Thoracic aorta (tissue), 2 donors: ENCODE measurements around the gene SARDH. TPM values are rescaled to one million over a fixed set of nuclear protein-coding genes. Genes with fewer than 3 reads are reported as not detected.

Experiments
- ATAC-seq: fragments of 150-250 bp; one replicate; pipeline ENCODE4 v1.8.0; 2017; ENCODE audit warnings: low read depth; ENCODE audit not compliant: insufficient number of reproducible peaks, low FRiP score
- DNase-seq: peaks from one replicate; pipeline ENCODE4 v3.0.0-alpha.2; 2020; ENCODE audit warnings: low spot score
- H3K27ac ChIP-seq, 2 donors: fragments of 200-600 bp; sonication (generic); 1 replicate in 1 of 2; 2 replicates in 1 of 2; pipeline ENCODE4 v1.5.1; 2016; ENCODE audit warnings: mild to moderate bottlenecking in 2 of 2, moderate library complexity in 2 of 2
- H3K27me3 ChIP-seq: fragments of 200-600 bp; sonication (generic); replicated peaks from 2 replicates; pipeline ENCODE4 v1.6.0; 2016; ENCODE audit warnings: mild to moderate bottlenecking; ENCODE audit not compliant: insufficient read depth
- H3K36me3 ChIP-seq: fragments of 200-600 bp; sonication (generic); one replicate; pipeline ENCODE4 v1.5.1; 2016
- H3K4me1 ChIP-seq, 2 donors: fragments of 200-600 bp; sonication (generic); 1 replicate in 1 of 2; 2 replicates in 1 of 2; pipeline versions ENCODE4 v1.5.1 to v1.6.0; 2016; ENCODE audit warnings: low read depth in 2 of 2, mild to moderate bottlenecking in 1 of 2; ENCODE audit not compliant: control insufficient read depth in 1 of 2
- H3K4me3 ChIP-seq: fragments of 200-600 bp; sonication (generic); 2 replicates; pipeline ENCODE4 v1.5.1; 2016; ENCODE audit warnings: mild to moderate bottlenecking
- H3K9me3 ChIP-seq: fragments of 200-600 bp; sonication (generic); 2 replicates; pipeline ENCODE4 v1.5.1; 2016
- total RNA-seq, 2 donors: library from RNA; depleted of rRNA; stranded (reverse); fragments of >200 nt; gene quantifications; one replicate each; pipeline versions ENCODE4 v1.1.0 to v1.2.3, GENCODE V29; 2016
- TF ChIP-seq, protein P1 (sequence below): fragments of 200-600 bp; sonication (generic); IDR thresholded peaks from one replicate; pipeline ENCODE4 v1.5.1; 2019; ENCODE audit warnings: antibody characterized with exemption

SARDH gene
- total RNA-seq, 2 donors from 2014 or later = 1.8 to 4.3 TPM

DNA sequence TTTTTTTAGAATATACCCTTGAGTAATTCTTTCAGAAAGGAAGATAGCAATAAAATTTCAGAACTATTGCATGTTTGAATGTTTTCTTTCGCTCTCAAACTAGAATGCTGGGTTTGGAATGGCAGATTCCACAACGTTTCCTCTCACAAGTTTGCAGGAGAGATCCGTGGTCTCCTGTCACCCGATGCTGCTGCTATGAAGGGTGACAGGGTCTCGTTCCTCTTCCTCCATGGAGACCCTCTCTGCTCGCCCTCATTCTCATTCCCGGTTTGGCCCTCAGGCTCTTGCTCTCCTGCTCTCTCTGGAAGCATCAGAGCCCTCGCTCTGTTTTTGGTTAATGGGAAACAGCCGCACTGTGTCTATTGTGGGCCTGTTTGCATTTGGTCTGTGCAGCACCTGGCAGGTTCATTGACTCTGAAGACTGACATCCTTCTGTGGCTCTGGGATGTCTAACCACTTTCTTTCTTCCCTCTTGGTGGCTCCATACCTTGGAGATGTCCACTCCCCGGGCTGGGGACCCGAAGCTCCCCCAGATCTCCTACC lies 116.4 kb downstream of the SARDH start:
- Histone ChIP-seq H3K27ac (no peak overlapping the region), H3K9me3 (peaks cover 7% of the 10 kb centered on the region), H3K4me3 (no peak overlapping the region), H3K27me3 (no peaks in the 10 kb centered on the region), H3K36me3 (no peaks in the 10 kb centered on the region), H3K4me1 (no peaks in the 10 kb centered on the region)
- no peak for ATAC-seq
- TF ChIP-seq, protein P1, sequence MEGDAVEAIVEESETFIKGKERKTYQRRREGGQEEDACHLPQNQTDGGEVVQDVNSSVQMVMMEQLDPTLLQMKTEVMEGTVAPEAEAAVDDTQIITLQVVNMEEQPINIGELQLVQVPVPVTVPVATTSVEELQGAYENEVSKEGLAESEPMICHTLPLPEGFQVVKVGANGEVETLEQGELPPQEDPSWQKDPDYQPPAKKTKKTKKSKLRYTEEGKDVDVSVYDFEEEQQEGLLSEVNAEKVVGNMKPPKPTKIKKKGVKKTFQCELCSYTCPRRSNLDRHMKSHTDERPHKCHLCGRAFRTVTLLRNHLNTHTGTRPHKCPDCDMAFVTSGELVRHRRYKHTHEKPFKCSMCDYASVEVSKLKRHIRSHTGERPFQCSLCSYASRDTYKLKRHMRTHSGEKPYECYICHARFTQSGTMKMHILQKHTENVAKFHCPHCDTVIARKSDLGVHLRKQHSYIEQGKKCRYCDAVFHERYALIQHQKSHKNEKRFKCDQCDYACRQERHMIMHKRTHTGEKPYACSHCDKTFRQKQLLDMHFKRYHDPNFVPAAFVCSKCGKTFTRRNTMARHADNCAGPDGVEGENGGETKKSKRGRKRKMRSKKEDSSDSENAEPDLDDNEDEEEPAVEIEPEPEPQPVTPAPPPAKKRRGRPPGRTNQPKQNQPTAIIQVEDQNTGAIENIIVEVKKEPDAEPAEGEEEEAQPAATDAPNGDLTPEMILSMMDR = no peak
- DNase-seq = no peak

DNA sequence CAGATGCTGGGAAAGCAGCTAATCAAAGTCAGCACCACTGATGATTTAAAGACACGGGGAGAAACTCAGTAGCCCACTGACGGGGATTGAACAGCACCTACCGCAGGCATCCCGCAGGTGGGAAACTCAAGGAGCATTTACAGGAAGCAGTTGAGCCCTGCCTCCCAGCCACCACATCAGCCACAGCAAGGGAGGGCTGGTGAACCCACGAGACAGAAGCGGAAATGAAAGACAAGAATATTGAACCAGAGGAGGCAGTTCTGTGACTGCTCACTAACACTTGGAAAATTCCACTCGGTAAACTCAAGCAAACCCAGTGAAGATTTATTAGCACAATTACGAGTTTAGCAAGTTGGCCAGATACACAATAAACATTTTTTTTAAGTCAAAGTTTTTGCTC lies 118.4 kb downstream of the SARDH start:
- H3K9me3 ChIP-seq = no peaks in the 10 kb centered on the region
- DNase-seq (no peak), ATAC-seq (no peak)
- H3K27me3 ChIP-seq = no peaks in the 10 kb centered on the region
- no peak overlapping the region for H3K4me3 ChIP-seq
- TF ChIP-seq, protein P1 = no peak
- no peaks in the 10 kb centered on the region for H3K4me1 ChIP-seq
- H3K36me3 ChIP-seq = no peaks in the 10 kb centered on the region
- H3K27ac ChIP-seq = no peak overlapping the region

DNA sequence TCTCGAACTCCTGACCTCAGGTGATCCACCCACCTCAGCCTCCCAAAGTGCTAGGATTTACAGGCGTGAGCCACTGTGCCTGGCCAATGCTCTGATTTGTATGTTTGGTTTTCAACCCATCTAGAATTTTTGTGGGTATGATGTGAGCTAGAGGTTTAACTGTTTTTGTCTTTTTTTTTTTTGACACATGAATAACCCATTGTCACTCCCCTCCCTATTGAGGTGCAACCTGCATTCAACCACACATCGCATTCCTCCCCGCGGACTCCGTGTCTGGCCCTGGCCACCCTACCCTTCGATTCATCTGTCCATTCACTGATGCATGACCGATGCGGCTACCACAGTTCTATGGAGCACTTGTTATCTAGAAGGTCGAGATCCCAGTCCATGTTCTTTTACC lies 119.4 kb downstream of the SARDH start:
- no peak overlapping the region for H3K27ac ChIP-seq
- TF ChIP-seq, protein P1 = no peak
- ATAC-seq (no peak), DNase-seq (no peak)
- H3K4me1 ChIP-seq = no peaks in the 10 kb centered on the region
- no peaks in the 10 kb centered on the region for H3K36me3 ChIP-seq
- H3K9me3 ChIP-seq = no peaks in the 10 kb centered on the region
- no peaks in the 10 kb centered on the region for H3K27me3 ChIP-seq
- no peak overlapping the region for H3K4me3 ChIP-seq

DNA sequence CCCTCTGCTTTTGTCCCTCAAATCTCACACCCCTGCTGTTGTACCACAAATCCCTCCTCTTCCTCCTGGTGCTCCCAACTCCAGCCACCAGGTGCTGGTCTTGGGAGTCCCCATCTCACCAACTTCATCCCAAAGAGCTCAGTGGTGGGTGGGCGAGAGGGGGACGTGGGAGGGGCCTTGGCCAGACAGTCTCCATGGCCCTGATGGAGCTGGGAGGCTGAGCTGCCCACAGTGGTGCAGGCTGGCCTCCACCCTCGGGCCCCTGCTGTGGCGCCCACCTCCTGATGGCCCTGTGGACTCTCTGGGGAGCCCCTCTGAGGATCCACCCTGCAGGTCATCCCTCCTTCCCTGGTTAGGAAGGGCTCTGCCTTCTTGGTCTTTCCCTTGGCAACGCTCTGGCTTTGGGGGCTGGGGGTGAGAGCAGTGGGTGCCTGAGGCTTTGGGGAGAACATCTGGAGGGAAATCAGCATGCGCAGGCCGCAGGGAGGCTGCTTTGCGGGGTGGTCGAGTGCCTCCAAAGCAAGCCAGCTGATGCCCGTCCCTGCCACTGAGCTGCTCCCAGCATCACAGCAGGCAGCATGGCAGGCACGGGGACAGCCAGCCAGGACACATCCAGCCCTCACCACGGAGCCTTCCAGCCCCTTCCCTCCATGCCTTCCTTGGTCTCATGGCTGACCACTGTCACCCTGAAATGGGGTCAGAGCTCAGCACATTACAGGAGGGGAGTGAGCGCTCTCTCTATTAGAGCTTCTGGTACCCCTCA lies 121.3 kb downstream of the SARDH start:
- TF ChIP-seq, protein P1 = no peak
- Histone ChIP-seq H3K27ac (no peak overlapping the region), H3K4me1 (no peaks in the 10 kb centered on the region), H3K4me3 (no peak overlapping the region), H3K9me3 (no peaks in the 10 kb centered on the region), H3K36me3 (no peaks in the 10 kb centered on the region), H3K27me3 (no peaks in the 10 kb centered on the region)
- ATAC-seq (no peak), DNase-seq (no peak)

DNA sequence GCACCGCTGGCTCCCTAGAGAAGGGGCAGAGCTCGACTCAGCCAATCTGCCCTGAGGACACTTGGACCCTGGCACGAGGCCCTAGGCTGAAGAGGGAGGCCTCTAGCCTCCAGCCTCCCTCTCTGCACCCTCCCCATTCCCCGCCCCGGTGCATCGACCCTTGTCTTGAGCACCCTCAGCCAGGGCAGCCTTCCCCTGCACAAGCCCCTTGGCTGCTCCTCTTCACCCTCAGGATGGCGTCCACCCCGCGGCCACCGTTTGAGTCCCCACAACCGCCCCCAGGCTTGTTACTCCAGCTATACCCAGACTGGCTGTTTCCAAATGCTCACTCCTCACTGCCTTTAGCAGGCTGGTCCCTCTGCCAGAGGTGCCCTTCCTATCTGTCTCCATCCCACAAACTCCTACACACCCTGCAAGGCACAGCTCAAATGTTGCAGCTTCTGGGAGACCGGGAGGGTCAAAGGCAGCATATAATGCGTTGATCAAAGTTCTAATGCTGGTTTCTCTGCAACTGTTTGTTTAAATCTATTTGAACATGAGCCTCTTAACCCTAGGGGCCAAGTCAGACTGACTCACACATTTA lies 122.5 kb downstream of the SARDH start:
- no peak overlapping the region for H3K4me3 ChIP-seq
- no peak overlapping the region for H3K27ac ChIP-seq
- TF ChIP-seq, protein P1 = no peak
- DNase-seq (no peak), ATAC-seq (no peak)
- no peaks in the 10 kb centered on the region for H3K36me3 ChIP-seq
- no peaks in the 10 kb centered on the region for H3K9me3 ChIP-seq
- H3K4me1 ChIP-seq = no peaks in the 10 kb centered on the region
- no peaks in the 10 kb centered on the region for H3K27me3 ChIP-seq
